ENCODE measurements around the gene SLC22A17.
A peak's percentile ranks its signal among the peaks of the same experiment; 100 is the strongest.

The SLC22A17 gene

DNA sequence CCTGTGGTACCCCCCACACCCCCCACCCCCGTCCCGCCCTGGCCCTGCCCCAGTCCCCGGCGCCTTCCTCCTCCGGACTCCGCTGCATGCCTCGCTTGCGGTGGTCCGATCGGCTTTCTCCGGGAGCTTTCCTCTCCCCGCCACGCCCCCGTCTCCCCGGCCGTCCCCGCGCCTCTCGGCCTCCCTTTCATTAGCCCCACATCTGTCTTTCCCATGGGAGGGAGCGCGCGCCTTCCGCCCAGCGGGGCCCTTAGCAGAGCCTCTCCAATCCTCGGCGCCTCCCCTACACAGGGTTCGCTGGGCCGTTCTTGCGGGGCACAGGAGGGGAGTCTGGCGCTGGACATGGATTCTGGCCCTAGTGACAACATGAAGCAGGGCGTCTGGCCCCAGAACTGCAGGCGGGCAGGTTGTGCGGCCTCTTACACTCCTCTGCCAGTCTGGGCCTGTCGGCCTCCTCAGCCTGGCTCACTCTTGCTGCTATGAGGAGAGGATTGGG, 13.8 kb upstream of the SLC22A17 start:
- peak overlapping the region; percentile 56 for H3K4me3 ChIP-seq (ENCODE audit: low read length)
- DNase-seq (ENCODE audit: low read depth): peak; percentile 54
- TF ChIP-seq, protein P1, sequence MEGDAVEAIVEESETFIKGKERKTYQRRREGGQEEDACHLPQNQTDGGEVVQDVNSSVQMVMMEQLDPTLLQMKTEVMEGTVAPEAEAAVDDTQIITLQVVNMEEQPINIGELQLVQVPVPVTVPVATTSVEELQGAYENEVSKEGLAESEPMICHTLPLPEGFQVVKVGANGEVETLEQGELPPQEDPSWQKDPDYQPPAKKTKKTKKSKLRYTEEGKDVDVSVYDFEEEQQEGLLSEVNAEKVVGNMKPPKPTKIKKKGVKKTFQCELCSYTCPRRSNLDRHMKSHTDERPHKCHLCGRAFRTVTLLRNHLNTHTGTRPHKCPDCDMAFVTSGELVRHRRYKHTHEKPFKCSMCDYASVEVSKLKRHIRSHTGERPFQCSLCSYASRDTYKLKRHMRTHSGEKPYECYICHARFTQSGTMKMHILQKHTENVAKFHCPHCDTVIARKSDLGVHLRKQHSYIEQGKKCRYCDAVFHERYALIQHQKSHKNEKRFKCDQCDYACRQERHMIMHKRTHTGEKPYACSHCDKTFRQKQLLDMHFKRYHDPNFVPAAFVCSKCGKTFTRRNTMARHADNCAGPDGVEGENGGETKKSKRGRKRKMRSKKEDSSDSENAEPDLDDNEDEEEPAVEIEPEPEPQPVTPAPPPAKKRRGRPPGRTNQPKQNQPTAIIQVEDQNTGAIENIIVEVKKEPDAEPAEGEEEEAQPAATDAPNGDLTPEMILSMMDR (conservative IDR thresholded peaks at IDR 0.05; ENCODE audit: low read length): no peak

GRCh38 chr14:23365732-23366425, 13.2 kb upstream of the SLC22A17 start:
- TF ChIP-seq, protein P1 (conservative IDR thresholded peaks at IDR 0.05; ENCODE audit: low read length): no peak
- no peak for DNase-seq (ENCODE audit: low read depth)

GRCh38 chr14:23365036-23365731, 12.5 kb upstream of the SLC22A17 start, which contains the start of gene EFS:
Gene EFS, minus strand, starts transcription at chr14:23365172. Its CDS starts 147 bp downstream, at chr14:23365025.
- TF ChIP-seq, protein P1 (conservative IDR thresholded peaks at IDR 0.05; ENCODE audit: low read length): no peak
- H3K4me3 ChIP-seq (ENCODE audit: low read length): peak within 1 kb of the TSS; percentile 66
- peak; percentile 38 for DNase-seq (ENCODE audit: low read depth)

More at GRCh38 chr14:23365732-23366425, 13.2 kb upstream of the SLC22A17 start:
- H3K4me3 ChIP-seq (ENCODE audit: low read length): peak overlapping the region; percentile 56

DNA sequence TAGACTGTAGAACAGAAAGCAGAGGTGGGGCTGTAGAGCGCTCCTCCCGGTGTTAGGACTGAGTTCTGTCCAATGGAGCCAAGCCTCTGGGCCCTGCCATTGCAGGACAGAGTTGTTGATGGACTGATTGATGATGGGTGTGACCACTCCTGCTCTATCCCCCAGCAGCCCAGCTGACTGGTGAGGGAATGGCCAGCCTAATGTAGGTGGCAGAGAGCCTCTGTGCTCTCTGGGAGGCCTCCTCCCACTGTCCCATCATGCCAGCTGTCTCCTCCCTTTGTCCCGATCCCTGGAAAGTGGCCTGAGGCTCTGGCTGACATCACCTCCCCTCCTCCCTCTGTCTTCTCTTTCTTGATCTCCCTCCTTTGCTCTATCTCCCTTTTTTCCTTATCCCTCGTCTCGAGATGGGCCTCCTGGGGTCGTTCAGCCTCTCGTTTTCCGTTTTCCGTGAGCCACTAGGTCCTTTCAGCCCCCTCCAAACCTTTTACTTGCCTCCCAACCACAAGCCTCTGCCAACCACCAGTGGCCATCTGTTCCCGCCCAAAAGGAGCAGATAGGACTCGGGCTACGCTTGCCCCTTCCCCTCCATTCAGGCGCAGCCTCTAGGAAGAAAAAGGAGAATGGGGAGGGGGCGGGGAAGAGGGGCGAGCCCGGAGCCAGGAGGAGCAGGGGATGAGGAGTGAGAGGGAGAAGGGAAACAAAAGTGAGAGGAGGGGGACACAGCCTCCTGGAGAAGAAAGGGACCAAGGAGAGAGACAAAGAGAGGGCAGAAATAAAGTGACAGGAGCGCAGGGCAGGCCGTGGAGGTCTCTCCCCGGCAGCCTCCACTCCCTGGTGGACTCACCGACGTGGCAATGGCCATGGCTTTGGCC, 11.7 kb upstream of the SLC22A17 start:
- TF ChIP-seq, protein P1 (conservative IDR thresholded peaks at IDR 0.05; ENCODE audit: low read length): no peak
- DNase-seq (ENCODE audit: low read depth): peak; percentile 13
- H3K4me3 ChIP-seq (ENCODE audit: low read length): peak overlapping the region; percentile 66

DNA sequence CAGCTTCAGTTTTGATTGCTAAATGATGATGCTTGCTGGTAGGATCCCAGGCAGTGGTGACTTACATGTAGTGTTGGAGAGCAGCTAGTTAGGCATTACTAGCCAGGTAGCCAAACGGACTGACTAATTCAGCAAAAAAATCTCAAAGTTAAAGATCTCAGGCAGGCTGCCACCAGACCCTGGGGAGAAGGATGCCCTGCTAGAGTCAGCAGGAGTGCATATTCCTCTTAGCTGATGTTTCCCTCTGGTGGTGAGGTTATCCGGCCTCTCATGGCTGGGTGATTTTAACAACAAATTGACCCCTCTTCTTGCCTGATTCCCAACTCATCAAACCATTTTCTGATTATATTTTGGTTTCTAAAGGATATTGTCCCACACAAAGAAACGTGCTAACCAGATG, 9.5 kb upstream of the SLC22A17 start:
- peak; percentile 26 for DNase-seq (ENCODE audit: low read depth)
- TF ChIP-seq, protein P1 (conservative IDR thresholded peaks at IDR 0.05; ENCODE audit: low read length): peak; percentile 51

GRCh38 chr14:23361763-23362162, 9.1 kb upstream of the SLC22A17 start:
- no peak for DNase-seq (ENCODE audit: low read depth)
- TF ChIP-seq, protein P1 (conservative IDR thresholded peaks at IDR 0.05; ENCODE audit: low read length): no peak
- H3K4me3 ChIP-seq (ENCODE audit: low read length): no peak overlapping the region

More for the DNA sequence above, 9.5 kb upstream of the SLC22A17 start:
- H3K4me3 ChIP-seq (ENCODE audit: low read length): no peak overlapping the region

Data from AG10803 (cell line).